Hepatocyte (in vitro differentiated cells): ENCODE data around the gene PLCXD3. TPM values are rescaled to one million over a fixed set of nuclear protein-coding genes. Genes with fewer than 3 reads are reported as not detected.

Experiments
- DNase-seq: peaks from one replicate; pipeline ENCODE4 v3.0.0-alpha.2; 2016; ENCODE audit warnings: low spot score
- H2AFZ ChIP-seq: fragments of 200-600 bp; sonication (generic); 2 replicates; pipeline ENCODE4 v1.6.0; 2016; ENCODE audit warnings: antibody characterized with exemption, mild to moderate bottlenecking
- H3K27ac ChIP-seq: fragments of 200-600 bp; sonication (generic); 2 replicates; pipeline ENCODE4 v1.5.1; 2016; ENCODE audit warnings: mild to moderate bottlenecking
- H3K27me3 ChIP-seq: fragments of 200-600 bp; sonication (generic); 2 replicates; pipeline ENCODE4 v1.6.1; 2016
- H3K36me3 ChIP-seq: fragments of 200-600 bp; sonication (generic); replicated peaks from 2 replicates; pipeline ENCODE4 v1.5.1; 2016; ENCODE audit warnings: low read depth; ENCODE audit not compliant: insufficient read depth
- H3K4me1 ChIP-seq: fragments of 200-600 bp; sonication (generic); 2 replicates; pipeline ENCODE4 v1.5.1; 2016; ENCODE audit warnings: mild to moderate bottlenecking, moderate library complexity; ENCODE audit not compliant: insufficient read depth
- H3K4me2 ChIP-seq: fragments of 200-600 bp; sonication (generic); 2 replicates; pipeline ENCODE4 v1.6.0; 2016
- H3K4me3 ChIP-seq: fragments of 200-600 bp; sonication (generic); 2 replicates; pipeline ENCODE4 v1.5.1; 2016; ENCODE audit warnings: mild to moderate bottlenecking
- H3K79me2 ChIP-seq: fragments of 200-600 bp; sonication (generic); 2 replicates; pipeline ENCODE4 v1.6.0; 2017; ENCODE audit warnings: mild to moderate bottlenecking
- H3K9me2 ChIP-seq: fragments of 200-600 bp; sonication (generic); replicated peaks from 2 replicates; pipeline ENCODE4 v1.6.0; 2017; ENCODE audit warnings: mild to moderate bottlenecking; ENCODE audit not compliant: insufficient read depth
- H3K9me3 ChIP-seq: fragments of 200-600 bp; sonication (generic); 2 replicates; pipeline ENCODE4 v1.5.1; 2016; ENCODE audit warnings: low read depth, mild to moderate bottlenecking
- H4K20me1 ChIP-seq: fragments of 200-600 bp; sonication (generic); 2 replicates; pipeline ENCODE4 v1.6.0; 2016; ENCODE audit warnings: mild to moderate bottlenecking; ENCODE audit not compliant: insufficient read depth, poor library complexity, severe bottlenecking
- CTCF ChIP-seq: fragments of 200-600 bp; sonication (generic); IDR thresholded peaks from 2 replicates; pipeline ENCODE4 v1.5.1; 2016; ENCODE audit warnings: antibody characterized with exemption, mild to moderate bottlenecking; ENCODE audit not compliant: poor library complexity
- EZH2 ChIP-seq: fragments of 200-600 bp; sonication (generic); IDR thresholded peaks from 2 replicates; pipeline ENCODE4 v1.6.1; 2016; ENCODE audit warnings: antibody characterized with exemption, mild to moderate bottlenecking, borderline replicate concordance
- EZH2phosphoT487 ChIP-seq: fragments of 200-600 bp; sonication (generic); IDR thresholded peaks from one replicate; pipeline ENCODE4 v1.6.1; 2018; ENCODE audit warnings: antibody characterized with exemption, mild to moderate bottlenecking, low read depth, moderate library complexity; ENCODE audit not compliant: unreplicated experiment, severe bottlenecking
- WGBS: methylation state at CpG from one replicate; pipeline ENCODE4 v1.1.6; 2016; ENCODE audit warnings: low lambda C conversion rate; ENCODE audit errors: missing lambda C conversion rate; 5-methylcytosine and 5-hydroxymethylcytosine counted together
- polyA plus RNA-seq: library from polyadenylated mRNA; unstranded; fragments of >200 nt; fragmentation: Nextera tagmentation; extraction: Ambion mirVana; gene quantifications from 2 replicates; pipeline ENCODE4 v1.2.1, GENCODE V29; 2016
- total RNA-seq: library from RNA; depleted of rRNA; stranded (reverse); fragments of >200 nt; gene quantifications from 2 replicates; pipeline ENCODE4 v1.2.3, GENCODE V29; 2014

The PLCXD3 gene
- total and polyA plus RNA-seq, 2 experiments from 2014 or later: 0.47 to 2.2 TPM

GRCh38 chr5:41345295-41345694 is 165.1 kb downstream of the PLCXD3 start:
- TF ChIP-seq EZH2 (no peak), EZH2phosphoT487 (no peak), CTCF (no peak)
- no peak overlapping the region for H3K4me2 ChIP-seq

DNA sequence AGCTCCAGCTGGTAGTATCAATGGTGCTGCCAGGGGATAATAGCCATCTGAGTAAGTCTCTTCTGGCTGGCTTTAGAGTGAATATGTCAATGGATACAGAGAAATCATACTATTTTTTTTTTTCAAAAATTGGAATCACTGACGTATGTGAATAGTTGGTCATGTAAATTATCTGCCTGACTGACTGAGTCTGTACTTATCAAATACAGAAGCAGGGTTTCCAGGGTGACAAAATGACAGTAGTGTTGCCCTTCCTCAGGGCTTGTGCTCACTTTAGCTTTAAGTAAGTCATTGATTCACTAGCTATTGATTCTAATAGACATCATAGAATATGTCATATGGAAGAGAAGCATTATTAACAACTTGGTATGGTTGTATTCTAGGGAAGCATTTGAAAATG is 171.1 kb downstream of the PLCXD3 start:
- no peaks in the 10 kb centered on the region for H3K9me2 ChIP-seq
- TF ChIP-seq EZH2phosphoT487 (no peak), EZH2 (no peak), CTCF (no peak)
- no peaks in the 10 kb centered on the region for H3K79me2 ChIP-seq
- WGBS: 93% methylated on average over 1 of the region's 1 CpG
- no peaks in the 10 kb centered on the region for H3K36me3 ChIP-seq
- no peak for DNase-seq
- H4K20me1 ChIP-seq: no peaks in the 10 kb centered on the region
- H3K27me3 ChIP-seq: no peaks in the 10 kb centered on the region
- no peak overlapping the region for H3K4me2 ChIP-seq
- no peak overlapping the region for H3K27ac ChIP-seq
- H3K9me3 ChIP-seq: no peaks in the 10 kb centered on the region
- no peaks in the 10 kb centered on the region for H3K4me1 ChIP-seq
- no peak overlapping the region for H3K4me3 ChIP-seq
- no peak overlapping the region for H2AFZ ChIP-seq

More at GRCh38 chr5:41345295-41345694, 165.1 kb downstream of the PLCXD3 start:
- Histone ChIP-seq H3K27me3 (no peaks in the 10 kb centered on the region), H2AFZ (no peak overlapping the region), H3K9me2 (no peaks in the 10 kb centered on the region), H3K36me3 (no peaks in the 10 kb centered on the region), H3K4me3 (no peak overlapping the region), H3K4me1 (no peaks in the 10 kb centered on the region), H3K9me3 (no peaks in the 10 kb centered on the region), H3K79me2 (no peaks in the 10 kb centered on the region), H4K20me1 (no peaks in the 10 kb centered on the region), H3K27ac (no peak overlapping the region)
- WGBS: 34% methylated on average over 1 of the region's 1 CpG
- DNase-seq: no peak

DNA sequence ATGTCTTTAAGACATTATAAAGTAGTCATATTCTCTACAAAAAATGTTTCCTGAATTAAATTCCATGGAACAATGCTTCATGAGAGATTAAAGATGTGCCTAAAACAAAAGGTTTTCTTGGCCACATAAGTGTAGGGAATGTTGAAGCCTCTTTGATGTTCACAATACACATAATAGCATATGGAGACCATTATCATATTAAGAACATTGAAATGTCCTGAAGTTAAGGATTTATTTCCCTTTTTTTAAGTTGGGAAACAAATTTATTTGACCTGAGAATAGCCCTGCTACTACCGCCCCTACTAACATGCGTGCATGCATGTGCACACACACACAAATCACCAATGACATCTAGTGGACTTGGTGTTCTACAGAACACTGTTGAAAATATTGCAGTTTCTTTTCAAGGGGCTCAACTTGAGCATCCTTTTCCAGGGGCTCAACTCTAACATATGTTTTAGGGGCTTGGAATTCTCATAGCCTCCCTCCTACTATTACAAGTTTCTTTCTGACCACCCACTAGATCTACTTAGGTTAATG is 172.2 kb downstream of the PLCXD3 start:
- H3K9me2 ChIP-seq: no peaks in the 10 kb centered on the region
- TF ChIP-seq EZH2phosphoT487 (no peak), EZH2 (no peak), CTCF (no peak)
- H3K36me3 ChIP-seq: no peaks in the 10 kb centered on the region
- WGBS: 71% methylated on average over 2 of the region's 2 CpGs
- H2AFZ ChIP-seq: no peak overlapping the region
- no peaks in the 10 kb centered on the region for H3K4me1 ChIP-seq
- no peaks in the 10 kb centered on the region for H3K9me3 ChIP-seq
- H3K27me3 ChIP-seq: no peaks in the 10 kb centered on the region
- H3K4me3 ChIP-seq: no peak overlapping the region
- no peak overlapping the region for H3K4me2 ChIP-seq
- H4K20me1 ChIP-seq: no peaks in the 10 kb centered on the region
- no peak for DNase-seq
- H3K79me2 ChIP-seq: no peaks in the 10 kb centered on the region
- H3K27ac ChIP-seq: no peak overlapping the region

- Histone ChIP-seq H3K36me3 (no peaks in the 10 kb centered on the region), H3K4me1 (no peaks in the 10 kb centered on the region), H3K4me2 (no peak overlapping the region), H4K20me1 (no peaks in the 10 kb centered on the region), H3K27ac (no peak overlapping the region), H3K4me3 (no peak overlapping the region), H2AFZ (no peak overlapping the region), H3K27me3 (no peaks in the 10 kb centered on the region), H3K9me3 (no peaks in the 10 kb centered on the region), H3K79me2 (no peaks in the 10 kb centered on the region), H3K9me2 (no peaks in the 10 kb centered on the region)
- TF ChIP-seq EZH2phosphoT487: no peak
- TF ChIP-seq EZH2: no peak
- TF ChIP-seq CTCF: no peak
- no peak for DNase-seq
Measured at GRCh38 chr5:41337724-41338123, 172.7 kb downstream of the PLCXD3 start.
